ENCODE measurements around the gene FAM216A.
"Not testable (repeated sequence)": the region's sequence is repeated elsewhere in the genome, so short reads cannot be mapped to it uniquely, and the experiment has no call there.

FAM216A gene

GRCh38 chr12:110498984-110499706 is 30.5 kb downstream of the FAM216A start:
- in situ Hi-C loops (cut with MboI; ENCODE audit: low sequenced_read_pairs) = no loop called here

- in situ Hi-C loops (cut with MboI; ENCODE audit: low sequenced_read_pairs) = loop anchor here (10.0 kb wide), 1 partner anchor 47 kb away; the partner anchor contains the start of gene ARPC3
Observed at GRCh38 chr12:110501399-110501751, 32.7 kb downstream of the FAM216A start.

- in situ Hi-C loops (cut with MboI; ENCODE audit: low sequenced_read_pairs) = loop anchor here (10.0 kb wide), 1 partner anchor 47 kb away; the partner anchor contains the start of gene ARPC3
Observed at GRCh38 chr12:110501752-110502738, 33.4 kb downstream of the FAM216A start, which contains the start of the genes RAD9B and VPS29. RAD9B (plus strand) TSS chr12:110502331; CDS start chr12:110502338, 7 bp downstream. VPS29 (minus strand) TSS chr12:110502111; CDS start chr12:110502051, 60 bp downstream.

GRCh38 chr12:110503432-110503831 is 34.8 kb downstream of the FAM216A start:
- in situ Hi-C loops (cut with MboI; ENCODE audit: low sequenced_read_pairs) = loop anchor here (10.0 kb wide), 1 partner anchor 49 kb away; the partner anchor contains the start of gene ARPC3

GRCh38 chr12:110505332-110505731 is 36.7 kb downstream of the FAM216A start:
- in situ Hi-C loops (cut with MboI; ENCODE audit: low sequenced_read_pairs) = loop anchor here (10.0 kb wide), 1 partner anchor 51 kb away; the partner anchor contains the start of gene ARPC3

- in situ Hi-C loops (cut with MboI; ENCODE audit: low sequenced_read_pairs) = loop anchor here (10.0 kb wide), 1 partner anchor 53 kb away; the partner anchor contains the start of gene ARPC3
Observed at GRCh38 chr12:110508071-110508586, 39.5 kb downstream of the FAM216A start.

- in situ Hi-C loops (cut with MboI; ENCODE audit: low sequenced_read_pairs) = no loop called here
Observed at GRCh38 chr12:110513842-110514241, 45.2 kb downstream of the FAM216A start.

- in situ Hi-C loops (cut with MboI; ENCODE audit: low sequenced_read_pairs) = no loop called here
Observed at GRCh38 chr12:110514363-110514762, 45.7 kb downstream of the FAM216A start.

GRCh38 chr12:110516995-110517394 is 48.4 kb downstream of the FAM216A start:
- in situ Hi-C loops (cut with MboI; ENCODE audit: low sequenced_read_pairs) = no loop called here

- in situ Hi-C loops (cut with MboI; ENCODE audit: low sequenced_read_pairs) = not testable (repeated sequence)
Observed at GRCh38 chr12:110518014-110518413, 49.4 kb downstream of the FAM216A start.

- in situ Hi-C loops (cut with MboI; ENCODE audit: low sequenced_read_pairs) = not testable (repeated sequence)
Observed at GRCh38 chr12:110520876-110521712, 52.4 kb downstream of the FAM216A start.

- in situ Hi-C loops (cut with MboI; ENCODE audit: low sequenced_read_pairs) = no loop called here
Observed at GRCh38 chr12:110528277-110528839, 59.7 kb downstream of the FAM216A start.

GRCh38 chr12:110530511-110530910 is 61.9 kb downstream of the FAM216A start:
- in situ Hi-C loops (cut with MboI; ENCODE audit: low sequenced_read_pairs) = no loop called here

GRCh38 chr12:110531741-110532333 is 63.2 kb downstream of the FAM216A start:
- in situ Hi-C loops (cut with MboI; ENCODE audit: low sequenced_read_pairs) = no loop called here

- in situ Hi-C loops (cut with MboI; ENCODE audit: low sequenced_read_pairs) = no loop called here
Observed at GRCh38 chr12:110532644-110533043, 64.0 kb downstream of the FAM216A start.

- in situ Hi-C loops (cut with MboI; ENCODE audit: low sequenced_read_pairs) = no loop called here
Observed at GRCh38 chr12:110533607-110534006, 65.0 kb downstream of the FAM216A start.

- in situ Hi-C loops (cut with MboI; ENCODE audit: low sequenced_read_pairs) = no loop called here
Observed at GRCh38 chr12:110534811-110535210, 66.2 kb downstream of the FAM216A start.

- in situ Hi-C loops (cut with MboI; ENCODE audit: low sequenced_read_pairs) = no loop called here
Observed at GRCh38 chr12:110536834-110537604, 68.4 kb downstream of the FAM216A start.
